Measurements from ENCODE around the gene SPAG16. TPM values are rescaled to one million over a fixed set of nuclear protein-coding genes. Genes with fewer than 3 reads are reported as not detected.

The SPAG16 gene
- total RNA-seq, 1 experiment from 2014 or later, result 21.5 TPM

DNA sequence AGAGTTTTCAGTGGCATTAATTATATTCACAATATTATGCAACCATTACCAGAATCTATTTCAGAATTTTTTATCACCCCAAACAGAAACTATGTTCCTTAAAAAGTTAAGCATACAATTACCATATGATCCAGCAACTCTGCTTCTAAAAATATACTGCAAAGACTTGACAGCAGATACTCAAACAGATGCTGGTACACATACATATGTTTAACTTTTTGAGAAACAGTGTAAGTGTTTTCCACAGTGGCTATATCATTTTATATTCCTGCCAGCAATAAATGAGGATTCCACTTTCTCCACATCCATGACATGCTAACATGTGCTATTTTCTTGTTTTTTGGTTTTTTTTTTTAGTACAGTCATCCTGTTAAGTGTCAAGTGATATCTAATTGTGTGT lies 687.3 kb downstream of the SPAG16 start:
- Mint-ChIP-seq H3K27ac (ENCODE audit: unreplicated experiment) (no peak overlapping the region), H3K4me1 (ENCODE audit: low read depth, unreplicated experiment) (peaks cover 6% of the 10 kb centered on the region), H3K4me3 (ENCODE audit: unreplicated experiment) (no peak overlapping the region), H3K9me3 (ENCODE audit: unreplicated experiment) (no peaks in the 10 kb centered on the region), H3K27me3 (ENCODE audit: insufficient read depth, unreplicated experiment) (no peaks in the 10 kb centered on the region), H3K36me3 (ENCODE audit: insufficient read depth, unreplicated experiment) (no peaks in the 10 kb centered on the region)
- intact Hi-C loops (cut with micrococcal nuclease; ENCODE audit: unreplicated experiment), result no loop called here
- TF ChIP-seq, protein P1, sequence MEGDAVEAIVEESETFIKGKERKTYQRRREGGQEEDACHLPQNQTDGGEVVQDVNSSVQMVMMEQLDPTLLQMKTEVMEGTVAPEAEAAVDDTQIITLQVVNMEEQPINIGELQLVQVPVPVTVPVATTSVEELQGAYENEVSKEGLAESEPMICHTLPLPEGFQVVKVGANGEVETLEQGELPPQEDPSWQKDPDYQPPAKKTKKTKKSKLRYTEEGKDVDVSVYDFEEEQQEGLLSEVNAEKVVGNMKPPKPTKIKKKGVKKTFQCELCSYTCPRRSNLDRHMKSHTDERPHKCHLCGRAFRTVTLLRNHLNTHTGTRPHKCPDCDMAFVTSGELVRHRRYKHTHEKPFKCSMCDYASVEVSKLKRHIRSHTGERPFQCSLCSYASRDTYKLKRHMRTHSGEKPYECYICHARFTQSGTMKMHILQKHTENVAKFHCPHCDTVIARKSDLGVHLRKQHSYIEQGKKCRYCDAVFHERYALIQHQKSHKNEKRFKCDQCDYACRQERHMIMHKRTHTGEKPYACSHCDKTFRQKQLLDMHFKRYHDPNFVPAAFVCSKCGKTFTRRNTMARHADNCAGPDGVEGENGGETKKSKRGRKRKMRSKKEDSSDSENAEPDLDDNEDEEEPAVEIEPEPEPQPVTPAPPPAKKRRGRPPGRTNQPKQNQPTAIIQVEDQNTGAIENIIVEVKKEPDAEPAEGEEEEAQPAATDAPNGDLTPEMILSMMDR (IDR thresholded peaks at IDR 0.05; ENCODE audit: insufficient read depth in 1 of 2, low read depth in 1 of 2, low read length in 1 of 2, severe bottlenecking in 1 of 2, unreplicated experiment in 1 of 2), result no peak
- ChIA-PET CTCF (no interaction called here), POLR2A (no interaction called here)
- Histone ChIP-seq H3K4me1 (0 out of 2 replicates have a peak, but pooled peaks cover 3% of the 10 kb centered on the region), H3K36me3 (ENCODE audit: control insufficient read depth, insufficient read depth, low read length) (no peaks in the 10 kb centered on the region), H3K4me3 (ENCODE audit: low read depth, low read length) (no peak overlapping the region), H3K9me3 (no peaks in the 10 kb centered on the region), H3K27me3 (replicated peaks; ENCODE audit: control insufficient read depth, insufficient read depth, low read length) (no peaks in the 10 kb centered on the region)
- DNase-seq, result no peak
- no TSS peak for BruUV-seq (replicated peaks)

DNA sequence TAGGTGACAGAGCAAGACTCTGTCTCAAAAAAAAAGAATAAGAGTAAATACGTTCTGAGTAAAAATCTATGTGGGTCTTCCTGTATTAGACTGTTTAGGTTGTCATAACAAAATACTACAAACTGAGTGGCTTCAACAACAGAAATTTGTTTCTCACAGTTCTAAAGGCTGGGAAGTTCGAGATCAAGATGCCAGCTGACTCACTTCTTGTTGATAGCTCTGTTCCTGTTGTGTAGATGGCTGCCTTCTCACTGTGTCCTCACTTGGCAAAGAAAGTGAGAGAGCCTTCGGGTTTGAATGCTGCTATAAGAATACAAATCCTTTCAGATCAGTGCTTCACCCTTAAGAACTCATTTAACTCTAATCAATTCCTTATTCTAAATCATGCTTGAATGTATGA lies 696.6 kb downstream of the SPAG16 start:
- intact Hi-C loops (cut with micrococcal nuclease; ENCODE audit: unreplicated experiment), result no loop called here
- Histone ChIP-seq H3K9me3 (no peaks in the 10 kb centered on the region), H3K36me3 (ENCODE audit: control insufficient read depth, insufficient read depth, low read length) (no peaks in the 10 kb centered on the region), H3K4me1 (no peaks in the 10 kb centered on the region), H3K27me3 (replicated peaks; ENCODE audit: control insufficient read depth, insufficient read depth, low read length) (no peaks in the 10 kb centered on the region), H3K4me3 (ENCODE audit: low read depth, low read length) (no peak overlapping the region)
- Mint-ChIP-seq H3K9me3 (ENCODE audit: unreplicated experiment) (no peaks in the 10 kb centered on the region), H3K4me1 (ENCODE audit: low read depth, unreplicated experiment) (no peaks in the 10 kb centered on the region), H3K36me3 (ENCODE audit: insufficient read depth, unreplicated experiment) (no peaks in the 10 kb centered on the region), H3K4me3 (ENCODE audit: unreplicated experiment) (no peak overlapping the region), H3K27ac (ENCODE audit: unreplicated experiment) (no peak overlapping the region), H3K27me3 (ENCODE audit: insufficient read depth, unreplicated experiment) (peaks cover 6% of the 10 kb centered on the region)
- CTCF ChIA-PET, result no interaction called here
- TF ChIP-seq, protein P1 (IDR thresholded peaks at IDR 0.05; ENCODE audit: insufficient read depth in 1 of 2, low read depth in 1 of 2, low read length in 1 of 2, severe bottlenecking in 1 of 2, unreplicated experiment in 1 of 2), result no peak
- no peak for DNase-seq
- no TSS peak for BruUV-seq (replicated peaks)
- POLR2A ChIA-PET, result no interaction called here

DNA sequence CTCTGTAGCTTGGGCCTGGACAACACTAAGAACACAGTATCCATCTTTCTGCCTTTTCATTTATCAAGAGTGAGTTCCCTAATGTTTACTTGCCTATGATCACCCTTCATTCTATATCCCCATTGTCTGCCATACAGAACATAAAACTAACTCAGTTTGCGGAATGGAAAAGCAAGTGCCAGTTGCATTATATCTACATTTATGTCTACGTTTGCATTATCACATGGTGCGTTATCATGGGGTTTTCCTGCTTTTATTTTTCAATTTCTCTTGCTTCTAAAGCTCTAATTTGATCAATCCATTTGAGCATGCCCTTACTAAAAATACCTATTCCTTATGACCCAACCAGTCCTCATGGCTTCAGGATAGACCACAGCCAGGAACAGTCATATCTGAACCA lies 704.9 kb downstream of the SPAG16 start:
- H3K36me3 Mint-ChIP-seq (ENCODE audit: insufficient read depth, unreplicated experiment), result no peaks in the 10 kb centered on the region
- no peak overlapping the region for H3K4me3 Mint-ChIP-seq (ENCODE audit: unreplicated experiment)
- no peak overlapping the region for H3K27ac Mint-ChIP-seq (ENCODE audit: unreplicated experiment)
- BruUV-seq (replicated peaks), result no TSS peak
- H3K4me1 Mint-ChIP-seq (ENCODE audit: low read depth, unreplicated experiment), result no peaks in the 10 kb centered on the region
- intact Hi-C loops (cut with micrococcal nuclease; ENCODE audit: unreplicated experiment), result no loop called here
- TF ChIP-seq, protein P1 (IDR thresholded peaks at IDR 0.05; ENCODE audit: insufficient read depth in 1 of 2, low read depth in 1 of 2, low read length in 1 of 2, severe bottlenecking in 1 of 2, unreplicated experiment in 1 of 2), result no peak
- Histone ChIP-seq H3K4me1 (no peaks in the 10 kb centered on the region), H3K4me3 (ENCODE audit: low read depth, low read length) (no peak overlapping the region), H3K9me3 (no peaks in the 10 kb centered on the region), H3K27me3 (replicated peaks; ENCODE audit: control insufficient read depth, insufficient read depth, low read length) (no peaks in the 10 kb centered on the region), H3K36me3 (ENCODE audit: control insufficient read depth, insufficient read depth, low read length) (no peaks in the 10 kb centered on the region)
- no peaks in the 10 kb centered on the region for H3K9me3 Mint-ChIP-seq (ENCODE audit: unreplicated experiment)
- DNase-seq, result no peak
- peaks cover 5% of the 10 kb centered on the region for H3K27me3 Mint-ChIP-seq (ENCODE audit: insufficient read depth, unreplicated experiment)
- ChIA-PET CTCF (no interaction called here), POLR2A (no interaction called here)
